Esophagus squamous epithelium (tissue), 4 donors: ENCODE data around the gene COL4A1.

Experiments used
- POLR2A ChIP-seq, 4 donors: fragments of 450-650 bp; IDR thresholded peaks; one replicate each; pipeline ENCODE4 v1.6.1; 2017; ENCODE audit warnings: antibody characterized with exemption in 4 of 4, mild to moderate bottlenecking in 4 of 4, moderate library complexity in 3 of 4
- TF ChIP-seq, protein P1 (sequence below), 6 experiments: fragments of 450-650 bp in 4 of 6; fragments of 200-600 bp in 2 of 6; sonication (generic) in 2 of 6; IDR thresholded peaks; one replicate each; pipeline ENCODE4 v1.5.1; 2016 to 2019; ENCODE audit warnings: antibody characterized with exemption in 6 of 6, mild to moderate bottlenecking in 4 of 6, moderate library complexity in 4 of 6

DNA sequence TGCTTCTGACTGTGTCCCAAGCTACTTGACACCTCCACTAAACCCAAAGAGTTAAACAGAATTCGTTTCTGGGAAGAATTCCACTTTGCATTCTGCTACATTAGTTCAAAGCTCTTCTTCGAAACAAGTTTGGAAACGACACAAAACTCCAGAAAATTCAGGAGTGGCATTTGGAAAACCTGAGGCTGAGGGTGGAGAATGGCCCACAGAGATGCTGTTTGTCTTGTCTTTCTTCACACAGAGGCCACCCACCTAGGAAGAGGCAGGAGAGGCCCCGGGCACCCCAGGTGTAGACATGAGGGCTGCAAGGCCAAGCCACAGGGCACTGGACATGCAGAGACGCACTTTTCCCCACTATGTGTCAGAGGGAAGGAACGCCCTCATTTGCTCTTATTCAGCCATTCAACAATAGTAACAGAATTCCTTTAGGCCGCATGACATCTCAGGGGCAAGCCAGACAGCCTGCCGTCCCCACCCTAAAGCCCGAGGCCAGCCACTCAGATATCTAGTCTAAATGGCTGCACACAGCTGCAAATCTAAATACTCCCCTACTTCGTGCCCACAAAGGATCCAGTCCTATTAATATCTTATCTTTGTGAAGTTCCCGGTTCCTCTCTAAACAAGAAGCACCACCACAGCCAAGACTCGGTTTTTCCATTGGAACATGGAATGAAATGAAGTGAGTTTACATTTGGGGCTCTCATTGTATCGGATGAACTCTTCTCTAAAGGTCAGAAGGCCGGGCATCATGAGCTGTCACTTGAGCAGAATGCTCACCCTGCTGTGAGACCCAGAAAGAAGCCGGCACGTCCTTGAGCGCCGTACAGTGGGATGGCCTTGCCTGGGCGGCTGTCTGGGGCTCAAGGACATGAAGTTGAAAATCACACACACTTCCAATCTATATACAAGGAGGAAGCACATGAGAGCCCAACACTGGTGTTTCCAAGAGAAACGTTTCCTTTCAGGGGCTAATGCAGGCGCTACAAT lies 19.8 kb downstream of the COL4A1 start:
- TF ChIP-seq, protein P1, sequence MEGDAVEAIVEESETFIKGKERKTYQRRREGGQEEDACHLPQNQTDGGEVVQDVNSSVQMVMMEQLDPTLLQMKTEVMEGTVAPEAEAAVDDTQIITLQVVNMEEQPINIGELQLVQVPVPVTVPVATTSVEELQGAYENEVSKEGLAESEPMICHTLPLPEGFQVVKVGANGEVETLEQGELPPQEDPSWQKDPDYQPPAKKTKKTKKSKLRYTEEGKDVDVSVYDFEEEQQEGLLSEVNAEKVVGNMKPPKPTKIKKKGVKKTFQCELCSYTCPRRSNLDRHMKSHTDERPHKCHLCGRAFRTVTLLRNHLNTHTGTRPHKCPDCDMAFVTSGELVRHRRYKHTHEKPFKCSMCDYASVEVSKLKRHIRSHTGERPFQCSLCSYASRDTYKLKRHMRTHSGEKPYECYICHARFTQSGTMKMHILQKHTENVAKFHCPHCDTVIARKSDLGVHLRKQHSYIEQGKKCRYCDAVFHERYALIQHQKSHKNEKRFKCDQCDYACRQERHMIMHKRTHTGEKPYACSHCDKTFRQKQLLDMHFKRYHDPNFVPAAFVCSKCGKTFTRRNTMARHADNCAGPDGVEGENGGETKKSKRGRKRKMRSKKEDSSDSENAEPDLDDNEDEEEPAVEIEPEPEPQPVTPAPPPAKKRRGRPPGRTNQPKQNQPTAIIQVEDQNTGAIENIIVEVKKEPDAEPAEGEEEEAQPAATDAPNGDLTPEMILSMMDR (IDR thresholded peaks at IDR 0.05): no peak
- no peak for TF ChIP-seq POLR2A (IDR thresholded peaks at IDR 0.05)
